GM19468 (cell line): ENCODE measurements around the gene CPB2.

ENCODE experiments used
- ATAC-seq: cut with Tn5 transposase; IDR thresholded peaks from one replicate; pipeline ENCODE4 v1.9.1; 2021; ENCODE audit warnings: mild to moderate bottlenecking, moderate library complexity, moderate number of reproducible peaks; ENCODE audit not compliant: unreplicated experiment; ENCODE audit errors: extremely low read depth

The CPB2 gene

DNA sequence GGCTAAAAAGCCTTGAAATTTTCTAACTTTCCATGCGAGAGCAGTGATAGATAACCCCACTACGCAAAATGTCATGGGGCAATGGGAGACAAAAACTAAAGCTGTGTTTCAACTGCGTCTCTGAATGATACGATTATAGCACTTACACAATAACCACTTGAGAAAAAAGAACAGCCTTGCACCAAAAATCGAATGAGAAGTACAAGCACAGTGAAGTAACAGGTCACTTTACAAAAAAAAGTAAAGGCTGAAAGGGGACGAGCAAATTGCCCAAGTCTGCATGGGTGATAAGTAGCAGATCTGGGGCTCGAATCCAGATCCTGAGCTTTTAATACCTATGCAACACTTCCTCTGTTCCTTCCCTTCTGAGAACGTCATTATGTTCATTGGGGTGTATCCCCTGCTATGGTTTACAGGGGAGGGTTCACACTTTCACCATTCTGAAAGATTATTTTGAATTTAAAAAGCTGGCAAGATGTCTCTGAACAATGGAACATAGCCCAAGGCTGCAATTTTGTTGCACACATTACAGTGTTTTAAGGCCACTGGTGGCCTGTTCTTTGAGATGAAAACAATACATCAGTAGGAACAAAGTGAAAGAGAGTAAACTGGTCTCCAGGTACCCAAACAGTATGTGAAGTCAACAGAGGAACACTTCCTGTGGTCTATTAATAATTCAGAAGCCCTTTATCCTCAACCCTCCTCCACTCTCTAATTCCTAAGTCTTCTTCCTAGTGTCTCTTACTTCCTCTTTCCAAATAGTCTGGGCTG, 3.2 kb downstream of the CPB2 start:
- no peak for ATAC-seq

DNA sequence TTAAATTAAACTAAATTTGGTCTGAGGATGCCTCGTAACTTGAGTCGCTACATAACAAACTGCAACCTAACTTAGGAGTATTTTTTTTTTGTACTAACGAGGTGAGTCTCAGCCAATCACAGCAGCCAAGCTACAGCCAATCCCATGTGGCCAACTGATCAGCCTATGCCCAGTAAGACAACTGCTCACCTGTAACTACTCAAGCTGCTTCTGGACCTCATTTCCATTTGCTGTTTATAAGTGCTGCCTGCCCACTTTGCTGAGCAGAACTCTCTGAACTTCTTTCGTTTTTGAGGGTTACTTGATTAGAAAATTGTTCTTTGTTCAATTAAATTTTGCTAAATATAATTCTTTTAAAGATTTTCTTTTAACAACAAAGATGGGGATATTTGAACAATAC, 3.8 kb downstream of the CPB2 start:
- ATAC-seq: no peak

- ATAC-seq: no peak
Measured at GRCh38 chr13:46100191-46100815, 4.5 kb downstream of the CPB2 start.

GRCh38 chr13:46097663-46098062, 7.2 kb downstream of the CPB2 start:
- ATAC-seq: no peak

DNA sequence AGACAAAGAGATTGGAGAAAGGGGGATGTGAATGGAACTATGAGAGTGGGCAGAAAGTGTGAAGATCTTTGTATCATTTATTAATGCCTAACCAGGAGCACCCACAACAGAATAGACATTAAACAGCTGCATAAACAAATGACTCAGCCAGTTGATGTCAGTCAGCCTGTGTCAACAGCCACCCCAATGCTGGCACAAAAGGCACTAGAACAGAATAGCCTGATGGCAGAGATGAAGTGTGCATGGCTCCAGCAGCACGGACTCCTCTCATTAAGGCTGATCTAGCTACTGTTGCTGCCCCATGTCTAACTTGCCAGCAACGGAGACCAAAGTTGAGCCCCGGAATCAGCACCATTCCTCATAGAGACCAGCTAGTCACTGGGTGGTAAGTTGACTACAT, 7.8 kb downstream of the CPB2 start:
- ATAC-seq: no peak

GRCh38 chr13:46094478-46094877, 10.4 kb downstream of the CPB2 start:
- no peak for ATAC-seq

DNA sequence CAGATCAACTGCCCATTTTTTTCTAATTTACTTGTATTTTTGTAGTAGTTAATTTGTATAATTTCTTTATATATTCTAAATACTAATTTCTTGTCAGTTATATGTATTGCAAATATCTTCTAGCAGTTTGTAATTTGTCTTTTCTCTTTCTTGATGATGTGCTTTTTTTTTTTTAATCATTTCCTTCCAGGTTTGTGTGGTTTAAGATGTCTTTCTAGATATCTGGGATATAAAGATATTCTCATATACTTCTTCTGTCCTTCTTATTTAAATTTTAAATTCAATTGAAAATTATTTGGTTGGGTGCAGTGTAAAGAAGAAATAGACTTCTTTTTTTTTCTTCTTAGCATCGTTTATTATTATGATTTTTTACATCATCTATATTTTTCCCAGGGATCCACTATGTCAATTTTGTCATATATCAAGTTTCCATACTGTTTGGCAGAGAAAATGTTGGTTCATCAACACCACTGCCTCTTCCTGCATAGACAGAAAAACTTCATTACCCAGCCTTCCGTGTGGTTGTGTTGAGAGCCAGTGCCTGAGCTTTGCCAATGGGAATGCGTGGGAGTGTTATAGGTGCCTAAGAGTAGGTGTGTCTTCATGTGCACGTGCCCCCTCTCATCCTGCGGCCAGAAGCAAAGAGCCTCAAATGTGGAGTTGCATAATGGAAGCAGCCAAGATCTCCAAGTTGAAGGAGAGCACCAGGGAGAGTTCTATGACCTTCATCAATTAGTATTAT, 15.8 kb downstream of the CPB2 start:
- ATAC-seq: no peak

DNA sequence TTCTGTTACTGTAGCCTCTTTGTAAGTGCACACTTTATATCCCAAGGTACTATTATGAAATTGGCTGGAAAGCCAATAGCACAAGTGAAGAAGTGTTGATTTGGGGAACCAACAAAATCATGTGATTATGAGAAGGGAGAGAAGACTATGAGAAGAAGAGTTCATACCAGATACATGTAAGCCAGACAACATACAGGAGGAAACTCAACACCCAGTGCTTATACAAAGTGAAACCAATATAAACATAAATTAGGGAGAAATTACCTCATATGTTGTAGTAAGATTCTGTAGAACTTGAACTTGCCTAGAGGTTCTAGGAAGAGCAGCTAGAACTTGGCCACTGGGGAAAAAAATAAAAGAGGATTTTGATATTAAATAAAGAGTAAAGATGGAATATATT, 17.4 kb downstream of the CPB2 start:
- ATAC-seq: no peak

GRCh38 chr13:46086985-46087384, 17.8 kb downstream of the CPB2 start:
- no peak for ATAC-seq

GRCh38 chr13:46086421-46086922, 18.4 kb downstream of the CPB2 start:
- ATAC-seq: no peak

GRCh38 chr13:46085737-46086136, 19.1 kb downstream of the CPB2 start:
- no peak for ATAC-seq

DNA sequence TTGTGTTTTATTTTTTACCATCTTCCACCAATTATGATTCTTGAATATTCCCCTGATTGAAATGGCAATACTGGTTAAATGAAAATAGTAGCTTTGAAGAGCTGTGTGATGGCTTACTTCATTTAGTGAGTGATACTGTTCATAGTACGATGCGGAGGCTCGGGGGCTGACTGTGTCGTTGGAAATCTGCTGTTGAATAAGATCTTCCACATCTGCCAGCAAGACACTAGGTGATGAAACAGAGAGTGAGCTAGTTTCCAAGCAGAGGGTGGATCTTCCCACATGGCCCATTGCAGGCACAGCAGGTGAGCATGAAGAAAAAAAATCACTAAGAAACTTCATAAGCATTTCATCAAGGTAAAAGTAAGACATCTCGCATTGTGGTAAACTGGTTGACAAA, 22.5 kb downstream of the CPB2 start:
- no peak for ATAC-seq

DNA sequence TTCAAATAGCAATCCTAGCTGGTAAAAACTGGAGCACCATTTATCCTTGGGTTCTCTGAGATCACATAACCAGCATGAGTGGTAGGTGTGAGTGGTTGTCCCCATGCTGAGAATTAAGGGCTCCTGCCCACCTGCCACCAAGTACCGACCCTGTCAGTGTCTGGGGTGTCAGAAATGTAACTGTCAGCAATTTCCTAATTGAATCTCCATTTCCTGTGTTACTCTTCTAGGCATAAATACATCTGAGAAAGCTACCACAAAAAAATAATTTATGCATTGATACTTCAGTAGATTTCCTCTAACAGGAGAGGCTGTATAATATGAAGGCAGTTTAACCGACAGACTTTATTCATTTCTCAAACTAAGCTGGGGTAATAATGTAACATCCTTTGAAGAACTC, 25.1 kb downstream of the CPB2 start:
- no peak for ATAC-seq

DNA sequence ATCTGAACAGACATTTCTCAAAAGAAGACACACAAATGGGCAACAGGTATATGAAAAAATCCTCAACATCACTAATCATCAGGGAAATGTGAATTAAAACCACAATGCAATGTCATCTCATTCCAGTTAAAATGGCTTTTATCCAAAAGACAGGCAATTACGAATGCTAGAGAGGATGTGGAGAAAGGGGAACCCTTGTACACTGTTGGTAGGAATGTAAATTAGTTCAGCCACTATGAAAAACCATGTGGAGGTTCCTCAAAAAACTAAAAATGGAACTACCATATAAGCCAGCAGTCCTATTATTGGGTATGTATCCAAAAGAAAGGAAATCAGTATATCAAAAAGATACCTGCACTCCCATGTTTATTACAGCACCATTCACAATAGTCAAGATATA, 27.6 kb downstream of the CPB2 start:
- ATAC-seq: no peak

GRCh38 chr13:46076827-46077226, 28.0 kb downstream of the CPB2 start:
- no peak for ATAC-seq

- ATAC-seq: no peak
Measured at GRCh38 chr13:46075811-46076210, 29.0 kb downstream of the CPB2 start.

GRCh38 chr13:46071590-46072249, 33.1 kb downstream of the CPB2 start:
- ATAC-seq: peak; percentile 51

- no peak for ATAC-seq
Measured at GRCh38 chr13:46063292-46063691, 41.5 kb downstream of the CPB2 start.

GRCh38 chr13:46062185-46062584, 42.6 kb downstream of the CPB2 start:
- no peak for ATAC-seq

- no peak for ATAC-seq
Measured at GRCh38 chr13:46059405-46059804, 45.4 kb downstream of the CPB2 start.

GRCh38 chr13:46058268-46058667, 46.6 kb downstream of the CPB2 start:
- ATAC-seq: no peak
